Activated CD8-positive, alpha-beta memory T cell treated with anti-CD3 and anti-CD28 coated beads, Interleukin-2, amount 10 ng/mL, durations not matched to agents 7 days and 5 days (primary cell): ENCODE results near the gene OR2T27. TPM values are rescaled to one million over a fixed set of nuclear protein-coding genes. Genes with fewer than 3 reads are reported as not detected.
"Not testable (repeated sequence)": the region's sequence is repeated elsewhere in the genome, so short reads cannot be mapped to it uniquely, and the experiment has no call there.

Experiments
- ATAC-seq: fragments of 150-1000 bp; cut with Tn5 transposase; one replicate; pipeline ENCODE4 v1.10.0; 2021; ENCODE audit warnings: moderate library complexity
- CTCF ChIA-PET: fragments of 350-600 bp; sonication (Branson Sonifier 250); formaldehyde crosslinking; loops from one replicate; lab custom pipeline; 2021; ENCODE audit warnings: antibody characterized with exemption; lab: Charles Lee
- DNase-seq: peaks from one replicate; pipeline ENCODE4 v3.0.0-alpha.2; 2020
- H3K27ac Mint-ChIP-seq: one replicate; pipeline ENCODE4 v1.8.0; 2021; ENCODE audit warnings: mild to moderate bottlenecking, mixed read lengths
- H3K27me3 Mint-ChIP-seq: one replicate; pipeline ENCODE4 v1.8.0; 2021; ENCODE audit warnings: mixed read lengths
- H3K36me3 Mint-ChIP-seq: one replicate; pipeline ENCODE4 v1.8.0; 2021; ENCODE audit warnings: mild to moderate bottlenecking, mixed read lengths
- H3K4me1 Mint-ChIP-seq: one replicate; pipeline ENCODE4 v1.8.0; 2021; ENCODE audit warnings: mixed read lengths
- H3K4me3 Mint-ChIP-seq: one replicate; pipeline ENCODE4 v1.8.0; 2021; ENCODE audit warnings: mild to moderate bottlenecking, moderate library complexity, mixed read lengths
- H3K9me3 Mint-ChIP-seq: one replicate; pipeline ENCODE4 v1.8.0; 2022; ENCODE audit warnings: low read depth, mixed read lengths
- total RNA-seq, 2 experiments: library from RNA; stranded (reverse); gene quantifications; one replicate each; pipeline ENCODE4 v1.2.3, GENCODE V29; 2021

The OR2T27 gene
- total RNA-seq, 2 experiments from 2014 or later = not detected

- no peaks in the 10 kb centered on the region for H3K4me1 Mint-ChIP-seq
- no peak for DNase-seq
- no peak overlapping the region for H3K27ac Mint-ChIP-seq
- peaks cover 5% of the 10 kb centered on the region for H3K9me3 Mint-ChIP-seq
- no peak overlapping the region for H3K4me3 Mint-ChIP-seq
- ATAC-seq = no peak
- no peaks in the 10 kb centered on the region for H3K36me3 Mint-ChIP-seq
- no peaks in the 10 kb centered on the region for H3K27me3 Mint-ChIP-seq
- CTCF ChIA-PET = no interaction called here
Observed at GRCh38 chr1:248670003-248670402, 14.7 kb upstream of the OR2T27 start.

GRCh38 chr1:248663453-248664328 lies 8.4 kb upstream of the OR2T27 start:
- CTCF ChIA-PET, H3K4me3 Mint-ChIP-seq, H3K9me3 Mint-ChIP-seq, H3K27ac Mint-ChIP-seq, ATAC-seq, DNase-seq, H3K27me3 Mint-ChIP-seq, H3K36me3 Mint-ChIP-seq, H3K4me1 Mint-ChIP-seq: not testable (repeated sequence)

GRCh38 chr1:248656797-248657196 lies 1.5 kb upstream of the OR2T27 start:
- H3K9me3 Mint-ChIP-seq, H3K27ac Mint-ChIP-seq, CTCF ChIA-PET, DNase-seq, H3K27me3 Mint-ChIP-seq, ATAC-seq, H3K4me1 Mint-ChIP-seq, H3K4me3 Mint-ChIP-seq, H3K36me3 Mint-ChIP-seq: not testable (repeated sequence)

GRCh38 chr1:248648770-248649536 lies 6.4 kb downstream of the OR2T27 start:
- DNase-seq, H3K36me3 Mint-ChIP-seq, CTCF ChIA-PET, H3K9me3 Mint-ChIP-seq, H3K27me3 Mint-ChIP-seq, ATAC-seq, H3K27ac Mint-ChIP-seq, H3K4me3 Mint-ChIP-seq, H3K4me1 Mint-ChIP-seq: not testable (repeated sequence)

GRCh38 chr1:248645178-248645577 lies 10.2 kb downstream of the OR2T27 start, which contains the start of gene OR2T35:
Gene OR2T35 (minus strand): TSS chr1:248645278. CDS start chr1:248639258, 6,020 bp downstream.
- ATAC-seq, H3K36me3 Mint-ChIP-seq, H3K27ac Mint-ChIP-seq, H3K4me1 Mint-ChIP-seq, H3K4me3 Mint-ChIP-seq, DNase-seq, H3K27me3 Mint-ChIP-seq, H3K9me3 Mint-ChIP-seq, CTCF ChIA-PET: not testable (repeated sequence)

GRCh38 chr1:248642971-248643651 lies 12.2 kb downstream of the OR2T27 start:
- ATAC-seq, H3K36me3 Mint-ChIP-seq, H3K9me3 Mint-ChIP-seq, CTCF ChIA-PET, H3K4me3 Mint-ChIP-seq, H3K27ac Mint-ChIP-seq, H3K4me1 Mint-ChIP-seq, H3K27me3 Mint-ChIP-seq, DNase-seq: not testable (repeated sequence)

- ATAC-seq, H3K27me3 Mint-ChIP-seq, H3K4me3 Mint-ChIP-seq, H3K9me3 Mint-ChIP-seq, DNase-seq, H3K36me3 Mint-ChIP-seq, H3K4me1 Mint-ChIP-seq, CTCF ChIA-PET, H3K27ac Mint-ChIP-seq: not testable (repeated sequence)
Observed at GRCh38 chr1:248641583-248641982, 13.7 kb downstream of the OR2T27 start.

- H3K9me3 Mint-ChIP-seq, DNase-seq, ATAC-seq, H3K36me3 Mint-ChIP-seq, CTCF ChIA-PET, H3K4me3 Mint-ChIP-seq, H3K27ac Mint-ChIP-seq, H3K4me1 Mint-ChIP-seq, H3K27me3 Mint-ChIP-seq: not testable (repeated sequence)
Observed at GRCh38 chr1:248640906-248641305, 14.4 kb downstream of the OR2T27 start.

- H3K27me3 Mint-ChIP-seq, CTCF ChIA-PET, H3K9me3 Mint-ChIP-seq, DNase-seq, H3K4me3 Mint-ChIP-seq, H3K4me1 Mint-ChIP-seq, ATAC-seq, H3K36me3 Mint-ChIP-seq, H3K27ac Mint-ChIP-seq: not testable (repeated sequence)
Observed at GRCh38 chr1:248639652-248640051, 15.7 kb downstream of the OR2T27 start.

- H3K9me3 Mint-ChIP-seq, CTCF ChIA-PET, DNase-seq, H3K4me3 Mint-ChIP-seq, H3K36me3 Mint-ChIP-seq, H3K4me1 Mint-ChIP-seq, ATAC-seq, H3K27ac Mint-ChIP-seq, H3K27me3 Mint-ChIP-seq: not testable (repeated sequence)
Observed at GRCh38 chr1:248636612-248637011, 18.7 kb downstream of the OR2T27 start.

- H3K27ac Mint-ChIP-seq, H3K36me3 Mint-ChIP-seq, CTCF ChIA-PET, H3K4me3 Mint-ChIP-seq, ATAC-seq, H3K4me1 Mint-ChIP-seq, H3K9me3 Mint-ChIP-seq, H3K27me3 Mint-ChIP-seq, DNase-seq: not testable (repeated sequence)
Observed at GRCh38 chr1:248634991-248635390, 20.3 kb downstream of the OR2T27 start, which contains the start of gene OR2T11. Gene OR2T11 (minus strand): TSS chr1:248635091. CDS start chr1:248627128, 7,963 bp downstream.

GRCh38 chr1:248631354-248632008 lies 23.8 kb downstream of the OR2T27 start:
- no peak overlapping the region for H3K4me3 Mint-ChIP-seq
- no peak for DNase-seq
- H3K9me3 Mint-ChIP-seq = no peaks in the 10 kb centered on the region
- H3K27ac Mint-ChIP-seq = no peak overlapping the region
- CTCF ChIA-PET = no interaction called here
- ATAC-seq = no peak
- H3K27me3 Mint-ChIP-seq = no peaks in the 10 kb centered on the region
- no peaks in the 10 kb centered on the region for H3K4me1 Mint-ChIP-seq
- no peaks in the 10 kb centered on the region for H3K36me3 Mint-ChIP-seq

GRCh38 chr1:248630551-248630950 lies 24.8 kb downstream of the OR2T27 start:
- ATAC-seq (no peak), DNase-seq (no peak)
- Mint-ChIP-seq H3K27me3 (no peaks in the 10 kb centered on the region), H3K9me3 (no peaks in the 10 kb centered on the region), H3K4me1 (no peaks in the 10 kb centered on the region), H3K4me3 (no peak overlapping the region), H3K36me3 (no peaks in the 10 kb centered on the region), H3K27ac (no peak overlapping the region)
- CTCF ChIA-PET = no interaction called here
